Measurements from ENCODE around the gene TBL1XR1. TPM values are rescaled to one million over a fixed set of nuclear protein-coding genes. Genes with fewer than 3 reads are reported as not detected.

Gene TBL1XR1
- total and polyA plus RNA-seq, 3 experiments from 2014 or later = 36.3 to 193 (median 173) TPM

GRCh38 chr3:177126015-177126773 is 71.1 kb downstream of the TBL1XR1 start:
- Mint-ChIP-seq H3K9me3 (peaks cover 0 to 2% (median 0%) of the 10 kb centered on the region in 5 donors), H3K36me3 (peaks cover 0 to 32% (median 4%) of the 10 kb centered on the region in 3 donors), H3K27ac (peak overlapping the region in 1 of 8 donors; percentile 2), H3K27me3 (no peaks in the 10 kb centered on the region), H3K4me3 (no peak overlapping the region), H3K4me1 (peaks cover 79 to 98% (median 91%) of the 10 kb centered on the region in 3 donors)
- DNase-seq = no peak
- H3K27me3 ChIP-seq (ENCODE audit: insufficient read depth, low read length, poor library complexity, severe bottlenecking) = no peaks in the 10 kb centered on the region
- CTCF ChIA-PET = interaction anchor here (1.1 kb wide), 1 partner anchor 233 kb away, joined by 3 read pairs; no protein-coding TSS in a partner anchor
- POLR2A ChIA-PET = no interaction called here
- H3K27ac ChIP-seq (ENCODE audit: low read depth, low read length) = no peak overlapping the region
- H3K4me1 ChIP-seq (ENCODE audit: insufficient read depth, low read length) = peaks cover 26% of the 10 kb centered on the region
- no peak overlapping the region for H3K4me3 ChIP-seq (ENCODE audit: low read length)
- no peaks in the 10 kb centered on the region for H3K36me3 ChIP-seq (ENCODE audit: insufficient read depth, low read length)
- no peaks in the 10 kb centered on the region for H3K9me3 ChIP-seq (ENCODE audit: low read length)

GRCh38 chr3:177124882-177125281 is 72.4 kb downstream of the TBL1XR1 start:
- DNase-seq = no peak
- peak overlapping the region in 3 of 8 donors; percentile 0 to 43 (median 0) for H3K27ac Mint-ChIP-seq
- no peak overlapping the region for H3K4me3 ChIP-seq (ENCODE audit: low read length)
- H3K4me1 ChIP-seq (ENCODE audit: insufficient read depth, low read length) = peaks cover 26% of the 10 kb centered on the region
- H3K27ac ChIP-seq (ENCODE audit: low read depth, low read length) = no peak overlapping the region
- H3K27me3 Mint-ChIP-seq = no peaks in the 10 kb centered on the region
- no peaks in the 10 kb centered on the region for H3K27me3 ChIP-seq (ENCODE audit: insufficient read depth, low read length, poor library complexity, severe bottlenecking)
- peaks cover 79 to 98% (median 92%) of the 10 kb centered on the region in 3 donors for H3K4me1 Mint-ChIP-seq
- no peaks in the 10 kb centered on the region for H3K36me3 ChIP-seq (ENCODE audit: insufficient read depth, low read length)
- peak overlapping the region in 2 of 7 donors; percentile 16 to 38 for H3K4me3 Mint-ChIP-seq
- no peaks in the 10 kb centered on the region for H3K9me3 ChIP-seq (ENCODE audit: low read length)
- ChIA-PET POLR2A (no interaction called here), CTCF (no interaction called here)
- H3K9me3 Mint-ChIP-seq = peaks cover 0 to 2% (median 0%) of the 10 kb centered on the region in 5 donors
- peaks cover 0 to 21% (median 0%) of the 10 kb centered on the region in 3 donors for H3K36me3 Mint-ChIP-seq

- peaks cover 81 to 98% (median 93%) of the 10 kb centered on the region in 3 donors for H3K4me1 Mint-ChIP-seq
- CTCF ChIA-PET = interaction anchor here (1.0 kb wide), 1 partner anchor 69 kb away, joined by 4 read pairs; no protein-coding TSS in a partner anchor
- no peak overlapping the region for H3K4me3 ChIP-seq (ENCODE audit: low read length)
- no peak overlapping the region for H3K27ac ChIP-seq (ENCODE audit: low read depth, low read length)
- H3K27ac Mint-ChIP-seq = peak overlapping the region in 1 of 8 donors; percentile 46
- H3K9me3 Mint-ChIP-seq = peaks cover 0 to 2% (median 0%) of the 10 kb centered on the region in 5 donors
- H3K9me3 ChIP-seq (ENCODE audit: low read length) = no peaks in the 10 kb centered on the region
- no peaks in the 10 kb centered on the region for H3K27me3 ChIP-seq (ENCODE audit: insufficient read depth, low read length, poor library complexity, severe bottlenecking)
- H3K4me1 ChIP-seq (ENCODE audit: insufficient read depth, low read length) = peaks cover 26% of the 10 kb centered on the region
- no peaks in the 10 kb centered on the region for H3K36me3 ChIP-seq (ENCODE audit: insufficient read depth, low read length)
- no peak for DNase-seq
- peaks cover 0 to 16% (median 0%) of the 10 kb centered on the region in 3 donors for H3K36me3 Mint-ChIP-seq
- H3K4me3 Mint-ChIP-seq = peak overlapping the region in 1 of 7 donors; percentile 7
- POLR2A ChIA-PET = no interaction called here
- no peaks in the 10 kb centered on the region for H3K27me3 Mint-ChIP-seq
These were observed 73.5 kb downstream of the TBL1XR1 start for GRCh38 chr3:177123822-177124221.

GRCh38 chr3:177122183-177122856 is 75.0 kb downstream of the TBL1XR1 start:
- no peaks in the 10 kb centered on the region for H3K27me3 Mint-ChIP-seq
- no peaks in the 10 kb centered on the region for H3K36me3 ChIP-seq (ENCODE audit: insufficient read depth, low read length)
- H3K27me3 ChIP-seq (ENCODE audit: insufficient read depth, low read length, poor library complexity, severe bottlenecking) = no peaks in the 10 kb centered on the region
- H3K27ac ChIP-seq (ENCODE audit: low read depth, low read length) = no peak overlapping the region
- no peak overlapping the region for H3K4me3 ChIP-seq (ENCODE audit: low read length)
- H3K9me3 Mint-ChIP-seq = peaks cover 0 to 2% (median 0%) of the 10 kb centered on the region in 5 donors
- peak overlapping the region in 1 of 7 donors; percentile 6 for H3K4me3 Mint-ChIP-seq
- no peak for DNase-seq
- H3K9me3 ChIP-seq (ENCODE audit: low read length) = no peaks in the 10 kb centered on the region
- POLR2A ChIA-PET = no interaction called here
- peak overlapping the region in 4 of 8 donors; percentile 15 to 40 (median 31) for H3K27ac Mint-ChIP-seq
- CTCF ChIA-PET = no interaction called here
- H3K36me3 Mint-ChIP-seq = peaks cover 0 to 8% (median 0%) of the 10 kb centered on the region in 3 donors
- H3K4me1 ChIP-seq (ENCODE audit: insufficient read depth, low read length) = peaks cover 23% of the 10 kb centered on the region
- H3K4me1 Mint-ChIP-seq = peaks cover 85 to 97% (median 95%) of the 10 kb centered on the region in 3 donors

GRCh38 chr3:177119829-177120228 is 77.5 kb downstream of the TBL1XR1 start:
- peaks cover 6% of the 10 kb centered on the region for H3K4me1 ChIP-seq (ENCODE audit: insufficient read depth, low read length)
- no peak overlapping the region for H3K27ac ChIP-seq (ENCODE audit: low read depth, low read length)
- no peaks in the 10 kb centered on the region for H3K36me3 ChIP-seq (ENCODE audit: insufficient read depth, low read length)
- ChIA-PET POLR2A (no interaction called here), CTCF (no interaction called here)
- Mint-ChIP-seq H3K27ac (peak overlapping the region in 6 of 8 donors; percentile 2 to 45 (median 28)), H3K27me3 (no peaks in the 10 kb centered on the region), H3K4me3 (no peak overlapping the region), H3K4me1 (peaks cover 84 to 97% (median 96%) of the 10 kb centered on the region in 3 donors), H3K9me3 (peaks cover 0 to 2% (median 0%) of the 10 kb centered on the region in 5 donors), H3K36me3 (peaks cover 0 to 8% (median 2%) of the 10 kb centered on the region in 3 donors)
- H3K4me3 ChIP-seq (ENCODE audit: low read length) = no peak overlapping the region
- no peaks in the 10 kb centered on the region for H3K27me3 ChIP-seq (ENCODE audit: insufficient read depth, low read length, poor library complexity, severe bottlenecking)
- no peaks in the 10 kb centered on the region for H3K9me3 ChIP-seq (ENCODE audit: low read length)
- no peak for DNase-seq

- H3K36me3 ChIP-seq (ENCODE audit: insufficient read depth, low read length) = no peaks in the 10 kb centered on the region
- H3K4me1 Mint-ChIP-seq = peaks cover 72 to 92% (median 88%) of the 10 kb centered on the region in 3 donors
- no peak overlapping the region for H3K27ac ChIP-seq (ENCODE audit: low read depth, low read length)
- H3K36me3 Mint-ChIP-seq = peaks cover 0 to 6% (median 5%) of the 10 kb centered on the region in 3 donors
- no peak overlapping the region for H3K4me3 Mint-ChIP-seq
- CTCF ChIA-PET = no interaction called here
- POLR2A ChIA-PET = no interaction called here
- no peaks in the 10 kb centered on the region for H3K27me3 Mint-ChIP-seq
- H3K9me3 Mint-ChIP-seq = no peaks in the 10 kb centered on the region
- DNase-seq = no peak
- H3K4me1 ChIP-seq (ENCODE audit: insufficient read depth, low read length) = peaks cover 25% of the 10 kb centered on the region
- no peaks in the 10 kb centered on the region for H3K9me3 ChIP-seq (ENCODE audit: low read length)
- no peak overlapping the region for H3K4me3 ChIP-seq (ENCODE audit: low read length)
- no peaks in the 10 kb centered on the region for H3K27me3 ChIP-seq (ENCODE audit: insufficient read depth, low read length, poor library complexity, severe bottlenecking)
- no peak overlapping the region for H3K27ac Mint-ChIP-seq
These were observed 83.0 kb downstream of the TBL1XR1 start for GRCh38 chr3:177114253-177114652.

- Histone ChIP-seq H3K4me3 (ENCODE audit: low read length) (no peak overlapping the region), H3K27ac (ENCODE audit: low read depth, low read length) (no peak overlapping the region), H3K9me3 (ENCODE audit: low read length) (no peaks in the 10 kb centered on the region), H3K4me1 (ENCODE audit: insufficient read depth, low read length) (peaks cover 46% of the 10 kb centered on the region), H3K36me3 (ENCODE audit: insufficient read depth, low read length) (no peaks in the 10 kb centered on the region), H3K27me3 (ENCODE audit: insufficient read depth, low read length, poor library complexity, severe bottlenecking) (no peaks in the 10 kb centered on the region)
- peaks cover 73 to 92% (median 91%) of the 10 kb centered on the region in 3 donors for H3K4me1 Mint-ChIP-seq
- H3K27me3 Mint-ChIP-seq = no peaks in the 10 kb centered on the region
- H3K4me3 Mint-ChIP-seq = peak overlapping the region in 2 of 7 donors; percentile 13 to 36
- no peak for DNase-seq
- no peaks in the 10 kb centered on the region for H3K9me3 Mint-ChIP-seq
- H3K27ac Mint-ChIP-seq = peak overlapping the region in 3 of 8 donors; percentile 16 to 55 (median 52)
- ChIA-PET POLR2A (no interaction called here), CTCF (no interaction called here)
- H3K36me3 Mint-ChIP-seq = peaks cover 0 to 5% (median 4%) of the 10 kb centered on the region in 3 donors
These were observed 85.7 kb downstream of the TBL1XR1 start for GRCh38 chr3:177111541-177111949.
